Melanocyte of skin (primary cell): ENCODE data around the gene C2. TPM values are rescaled to one million over a fixed set of nuclear protein-coding genes. Genes with fewer than 3 reads are reported as not detected.

Experiments
- small RNA-seq, 2 donors: library from RNA; depleted of rRNA; stranded (forward); fragments of <200 nt; gene quantifications; one replicate each; pipeline ENCODE3, GENCODE V24; 2012
- total RNA-seq, 2 donors: library from RNA; depleted of rRNA; stranded (reverse); fragments of >200 nt; gene quantifications; 2 replicates each; pipeline ENCODE4 v1.2.3, GENCODE V29; 2012

Gene C2
- 1 to 10 TPM; 2.4 to 3.7 TPM for total RNA-seq

GRCh38 chr6:31927242-31927862 is at the start of gene C2:
TSS of gene C2 (plus strand) at chr6:31927717. CDS start at chr6:31927753, 36 bp downstream.

GRCh38 chr6:31878726-31879125 is 48.8 kb upstream of the C2 start, which contains the start of gene SLC44A4:
TSS of gene SLC44A4 (minus strand) at chr6:31878997. CDS start at chr6:31878980, 17 bp downstream.

GRCh38 chr6:31897612-31898382 is 29.7 kb upstream of the C2 start, which contains the start of gene EHMT2:
TSS of gene EHMT2 (minus strand) at chr6:31897698. CDS start at chr6:31897677, 21 bp downstream.

GRCh38 chr6:31901953-31902643 is 25.4 kb upstream of the C2 start, which contains the start of gene ZBTB12:
TSS of gene ZBTB12 (minus strand) at chr6:31902086. CDS start at chr6:31901305, 781 bp downstream.

GRCh38 chr6:31945507-31946369 is 18.2 kb downstream of the C2 start, which contains the start of gene CFB:
TSS of gene CFB (plus strand) at chr6:31946095. CDS start at chr6:31946222, 127 bp downstream.

GRCh38 chr6:31958741-31959739 is 31.5 kb downstream of the C2 start, which contains the start of the genes NELFE and SKIC2:
TSS of gene NELFE (minus strand) at chr6:31958971. CDS start at chr6:31958446, 525 bp downstream.
TSS of gene SKIC2 (plus strand) at chr6:31959175. CDS start at chr6:31959193, 18 bp downstream.

GRCh38 chr6:31971993-31972708 is 44.6 kb downstream of the C2 start, which contains the start of gene DXO:
TSS of gene DXO (minus strand) at chr6:31972138. CDS start at chr6:31971675, 463 bp downstream.

GRCh38 chr6:31981744-31982143 is 54.2 kb downstream of the C2 start, which contains the start of gene C4A:
TSS of gene C4A (plus strand) at chr6:31982057. CDS start at chr6:31982108, 51 bp downstream.

Small RNA genes within 50 kb of the gene (small RNA-seq; reads per million reads assigned to genes)
- 0 reads per million in 2 donors for gene AL645922.1

Other genes starting within 250 kb of the C2 start
- gene LY6G5C, start 246.7 kb upstream of the C2 start, total RNA-seq = under 1 TPM; under 0.01 to 0.67 TPM
- 10 to 100 TPM; 47.0 to 53.0 TPM for gene ABHD16A, start 224.4 kb upstream of the C2 start, total RNA-seq
- not detected for gene LY6G6F, start 220.9 kb upstream of the C2 start, total RNA-seq
- not detected for gene LY6G6D, start 212.4 kb upstream of the C2 start, total RNA-seq
- not detected for gene LY6G6C, start 206.0 kb upstream of the C2 start, total RNA-seq
- not detected for gene MPIG6B, start 204.3 kb upstream of the C2 start, total RNA-seq
- gene DDAH2, start 198.4 kb upstream of the C2 start, total RNA-seq = 10 to 100 TPM; 10.3 to 22.0 TPM
- 100 to 1,000 TPM; 511 to 845 TPM for gene CLIC1, start 191.2 kb upstream of the C2 start, total RNA-seq
- gene MSH5, start 187.7 kb upstream of the C2 start, total RNA-seq = 10 to 100 TPM; 17.6 to 22.0 TPM
- gene SAPCD1, start 165.1 kb upstream of the C2 start, total RNA-seq = 1 to 10 TPM in 1 of 2 donors, under 1 TPM in 1; 0.69 to 1.7 TPM
- not detected for gene VWA7, start 150.4 kb upstream of the C2 start, total RNA-seq
- 10 to 100 TPM; 58.5 to 66.6 TPM for gene VARS1, start 132.0 kb upstream of the C2 start, total RNA-seq
- 10 to 100 TPM; 41.0 to 61.6 TPM for gene LSM2, start 120.8 kb upstream of the C2 start, total RNA-seq
- gene HSPA1L, start 112.4 kb upstream of the C2 start, total RNA-seq = under 1 TPM; 0.67 to 0.69 TPM
- gene HSPA1A, start 112.2 kb upstream of the C2 start, total RNA-seq = 100 to 1,000 TPM in 1 of 2 donors, 10 to 100 TPM in 1; 55.7 to 144 TPM
- gene HSPA1B, start 100.0 kb upstream of the C2 start, total RNA-seq = 100 to 1,000 TPM in 1 of 2 donors, 10 to 100 TPM in 1; 95.3 to 188 TPM
- gene NEU1, start 64.9 kb upstream of the C2 start, total RNA-seq = 100 to 1,000 TPM; 114 to 132 TPM
- gene SLC44A4, start 48.7 kb upstream of the C2 start, total RNA-seq = not detected
- gene EHMT2, start 30.0 kb upstream of the C2 start, total RNA-seq = 10 to 100 TPM; 29.9 to 44.3 TPM
- 1 to 10 TPM; 1.7 to 3.0 TPM for gene ZBTB12, start 25.6 kb upstream of the C2 start, total RNA-seq
- gene CFB, start 18.4 kb downstream of the C2 start, total RNA-seq = 1 to 10 TPM; 1.7 to 4.1 TPM
- 100 to 1,000 TPM in 1 of 2 donors, 10 to 100 TPM in 1; 73.6 to 114 TPM for gene NELFE, start 31.3 kb downstream of the C2 start, total RNA-seq
- 10 to 100 TPM; 50.6 to 54.4 TPM for gene SKIC2, start 31.5 kb downstream of the C2 start, total RNA-seq
- gene DXO, start 44.4 kb downstream of the C2 start, total RNA-seq = 10 to 100 TPM; 13.1 to 16.0 TPM
- 1 to 10 TPM in 1 of 2 donors, under 1 TPM in 1; 0.33 to 1.4 TPM for gene C4A, start 54.3 kb downstream of the C2 start, total RNA-seq
- gene C4B, start 87.1 kb downstream of the C2 start, total RNA-seq = 1 to 10 TPM in 1 of 2 donors, under 1 TPM in 1; 0.67 to 1.4 TPM
- gene CYP21A2, start 110.7 kb downstream of the C2 start, total RNA-seq = not detected
- under 1 TPM; under 0.01 TPM for gene TNXB, start 181.6 kb downstream of the C2 start, total RNA-seq
- 10 to 100 TPM; 23.6 to 29.3 TPM for gene ATF6B, start 200.5 kb downstream of the C2 start, total RNA-seq
- gene FKBPL, start 202.6 kb downstream of the C2 start, total RNA-seq = 10 to 100 TPM in 1 of 2 donors, 1 to 10 TPM in 1; 9.6 to 14.7 TPM
- under 1 TPM; 0.34 to 0.67 TPM for gene PRRT1, start 224.2 kb downstream of the C2 start, total RNA-seq
- 10 to 100 TPM; 50.0 to 60.2 TPM for gene PPT2, start 226.4 kb downstream of the C2 start, total RNA-seq
- gene EGFL8, start 236.9 kb downstream of the C2 start, total RNA-seq = 10 to 100 TPM; 31.6 to 55.4 TPM
- gene AGPAT1, start 248.4 kb downstream of the C2 start, total RNA-seq = 10 to 100 TPM; 67.9 to 76.4 TPM